IMR-90 (cell line): ENCODE data around the gene NDNF. TPM values are rescaled to one million over a fixed set of nuclear protein-coding genes. Genes with fewer than 3 reads are reported as not detected.

Experiments
- ATAC-seq: fragments of 200-7000 bp; cut with Tn5 transposase; 2 replicates; pipeline ENCODE4 v1.9.1; 2020; ENCODE audit warnings: low read depth, mild to moderate bottlenecking, moderate library complexity
- BruUV-seq: library from RNA; stranded (reverse); fragments of 400-500 nt; replicated peaks from 2 replicates; lab custom pipeline; 2021; lab: Mats Ljungman, UMichigan
- CTCF ChIA-PET: fragments of 300-600 bp; formaldehyde crosslinking; extraction: SDS; loops from one replicate; lab custom pipeline; 2021; ENCODE audit warnings: antibody characterized with exemption; lab: Yijun Ruan, JAX
- POLR2A ChIA-PET: fragments of 300-600 bp; sonication (Branson Sonifier 250); formaldehyde crosslinking; loops from one replicate; lab custom pipeline; 2022; ENCODE audit warnings: antibody characterized with exemption; ENCODE audit not compliant: unreplicated experiment; lab: Charles Lee
- DNase-seq: peaks from one replicate; pipeline ENCODE4 v3.0.0; 2013
- H2AFZ ChIP-seq: replicated peaks from 2 replicates; pipeline ENCODE3; 2013; ENCODE audit warnings: low read length, mild to moderate bottlenecking; ENCODE audit not compliant: poor library complexity
- H2AK5ac ChIP-seq: 2 replicates; pipeline ENCODE4 v1.6.1; 2013; ENCODE audit warnings: low read depth, low read length, inconsistent platforms
- H2AK9ac ChIP-seq: replicated peaks from 2 replicates; pipeline ENCODE3; 2013; ENCODE audit warnings: mild to moderate bottlenecking, low read depth, low read length, moderate library complexity; ENCODE audit not compliant: poor library complexity
- H2BK120ac ChIP-seq: 2 replicates; pipeline ENCODE4 v1.6.1; 2013; ENCODE audit warnings: low read depth, low read length, inconsistent platforms
- H2BK15ac ChIP-seq: 3 replicates; pipeline ENCODE4 v1.6.1; 2013; ENCODE audit warnings: low read depth, low read length, inconsistent platforms
- H2BK20ac ChIP-seq: 2 replicates; pipeline ENCODE4 v1.6.1; 2013; ENCODE audit warnings: low read depth, mild to moderate bottlenecking, inconsistent platforms, low read length, moderate library complexity
- H2BK5ac ChIP-seq: 2 replicates; pipeline ENCODE4 v1.6.1; 2013; ENCODE audit warnings: mild to moderate bottlenecking, low read depth, low read length, inconsistent platforms; ENCODE audit not compliant: poor library complexity, severe bottlenecking
- H3K14ac ChIP-seq: replicated peaks from 2 replicates; pipeline ENCODE4 v1.6.1; 2013; ENCODE audit warnings: low read depth, low read length, inconsistent platforms
- H3K18ac ChIP-seq: 2 replicates; pipeline ENCODE4 v1.6.1; 2013; ENCODE audit warnings: low read depth, low read length, control low read depth
- H3K23ac ChIP-seq: 2 replicates; pipeline ENCODE4 v1.6.1; 2013; ENCODE audit warnings: low read depth, low read length, inconsistent platforms
- H3K27ac ChIP-seq: 2 replicates; pipeline ENCODE4 v1.5.1; 2013; ENCODE audit warnings: mild to moderate bottlenecking, control low read depth, low read length; ENCODE audit not compliant: insufficient read depth
- H3K27me3 ChIP-seq: 2 replicates; pipeline ENCODE4 v1.6.1; 2013; ENCODE audit warnings: low read length; ENCODE audit not compliant: control insufficient read depth, insufficient read depth
- H3K36me3 ChIP-seq: 2 replicates; pipeline ENCODE4 v1.6.1; 2013; ENCODE audit warnings: low read length, mixed read lengths; ENCODE audit not compliant: control insufficient read depth, insufficient read depth
- H3K4ac ChIP-seq: 2 replicates; pipeline ENCODE4 v1.6.1; 2013; ENCODE audit warnings: low read depth, low read length, inconsistent platforms
- H3K4me1 ChIP-seq: 2 replicates; pipeline ENCODE4 v1.6.1; 2013; ENCODE audit warnings: low read length, mixed read lengths; ENCODE audit not compliant: control insufficient read depth, insufficient read depth
- H3K4me2 ChIP-seq: 2 replicates; pipeline ENCODE4 v1.6.1; 2013; ENCODE audit warnings: low read depth, mild to moderate bottlenecking, control low read depth, low read length, moderate library complexity
- H3K4me3 ChIP-seq: 2 replicates; pipeline ENCODE4 v1.5.1; 2013; ENCODE audit warnings: low read depth, mild to moderate bottlenecking, control low read depth, low read length, moderate library complexity; ENCODE audit not compliant: insufficient read depth
- H3K56ac ChIP-seq: 2 replicates; pipeline ENCODE4 v1.6.1; 2013; ENCODE audit warnings: low read length, inconsistent platforms; ENCODE audit not compliant: insufficient read depth; ENCODE audit errors: extremely low read depth
- H3K79me1 ChIP-seq, 2 experiments: 2 replicates each; pipeline ENCODE4 v1.6.1; 2013; ENCODE audit warnings: low read length in 2 of 2, inconsistent platforms in 1 of 2, low read depth in 1 of 2
- H3K9ac ChIP-seq: 2 replicates; pipeline ENCODE4 v1.6.1; 2013; ENCODE audit warnings: low read depth, low read length, control low read depth
- H3K9me1 ChIP-seq: 2 replicates; pipeline ENCODE4 v1.6.1; 2013; ENCODE audit warnings: low read length, inconsistent platforms; ENCODE audit not compliant: insufficient read depth
- H3K9me3 ChIP-seq: 2 replicates; pipeline ENCODE4 v1.6.1; 2013; ENCODE audit warnings: low read length; ENCODE audit not compliant: control insufficient read depth, insufficient read depth
- H4K20me1 ChIP-seq: 2 replicates; pipeline ENCODE4 v1.6.1; 2013; ENCODE audit warnings: low read length, inconsistent platforms; ENCODE audit not compliant: insufficient read depth
- H4K5ac ChIP-seq: 2 replicates; pipeline ENCODE4 v1.6.1; 2013; ENCODE audit warnings: mild to moderate bottlenecking, low read depth, low read length, control low read depth
- H4K8ac ChIP-seq, 2 experiments: 2 replicates each; pipeline ENCODE4 v1.6.1; 2013; ENCODE audit warnings: low read depth in 2 of 2, low read length in 2 of 2, control low read depth in 1 of 2, inconsistent platforms in 1 of 2
- H4K91ac ChIP-seq: 2 replicates; pipeline ENCODE4 v1.6.1; 2013; ENCODE audit warnings: low read depth, low read length, inconsistent platforms; ENCODE audit not compliant: insufficient read depth
- CEBPB ChIP-seq: IDR thresholded peaks from 2 replicates; pipeline ENCODE4 v1.6.1; 2012; ENCODE audit warnings: low read depth, low read length, improper control_type of control experiment
- ELK1 ChIP-seq: fragments of 150-350 bp; IDR thresholded peaks from 2 replicates; pipeline ENCODE4 v1.6.1; 2016; ENCODE audit warnings: low read depth, mild to moderate bottlenecking, low read length, moderate library complexity, borderline replicate concordance
- MAZ ChIP-seq: IDR thresholded peaks from 2 replicates; pipeline ENCODE4 v1.6.1; 2012; ENCODE audit warnings: low read depth, mild to moderate bottlenecking, low read length, improper control_type of control experiment, moderate library complexity, borderline replicate concordance
- MXI1 ChIP-seq: IDR thresholded peaks from 2 replicates; pipeline ENCODE4 v1.6.1; 2012; ENCODE audit warnings: low read depth, mild to moderate bottlenecking, low read length, moderate library complexity, borderline replicate concordance
- dilution Hi-C: fragments of 300-500 bp; cut with HindIII; formaldehyde crosslinking; loops from one replicate; pipeline ENCODE4 v1.14.3; 2018; ENCODE audit warnings: low sequenced_read_pairs; ENCODE audit not compliant: unreplicated experiment
- in situ Hi-C: fragments of 300-500 bp; cut with MboI; formaldehyde crosslinking; loops from 3 replicates; pipeline ENCODE4 v1.14.3; 2019; ENCODE audit warnings: low sequenced_read_pairs, inconsistent platforms, mixed read lengths
- intact Hi-C: fragments of 100-400 bp; cut with micrococcal nuclease; formaldehyde crosslinking; loops from 2 replicates; pipeline ENCODE4 v1.10.0; 2022
- polyA plus RNA-seq, 3 experiments: library from polyadenylated mRNA; depleted of rRNA; stranded (reverse); fragments of >200 nt; gene quantifications; 2 replicates each; pipeline ENCODE4 v1.2.3, GENCODE V29; 2012; ENCODE audit warnings: low replicate concordance in 1 of 3
- total RNA-seq: library from RNA; depleted of rRNA; stranded (reverse); fragments of >200 nt; gene quantifications from 2 replicates; pipeline ENCODE4 v1.2.3, GENCODE V29; 2012

Gene NDNF
- total and polyA plus RNA-seq, 2 of the 4 experiments (the other 2 are of a cell fraction) = under 0.01 TPM; not detected in 1

- no peaks in the 10 kb centered on the region for H3K9me3 ChIP-seq
- no TSS peak for BruUV-seq
- H3K4me3 ChIP-seq = no peak overlapping the region
- no peak overlapping the region for H3K14ac ChIP-seq
- H3K9me1 ChIP-seq = no peaks in the 10 kb centered on the region
- no peak for ATAC-seq
- no peak overlapping the region for H3K18ac ChIP-seq
- H3K4me1 ChIP-seq = no peaks in the 10 kb centered on the region
- no peak overlapping the region for H3K4ac ChIP-seq
- no peaks in the 10 kb centered on the region for H3K36me3 ChIP-seq
- no peaks in the 10 kb centered on the region for H3K79me1 ChIP-seq
- no peak overlapping the region for H2BK15ac ChIP-seq
- intact Hi-C loops (no loop called here), in situ Hi-C loops (no loop called here), dilution Hi-C loops (no loop called here)
- H4K5ac ChIP-seq = no peak overlapping the region
- no peaks in the 10 kb centered on the region for H4K20me1 ChIP-seq
- ChIA-PET POLR2A (no interaction called here), CTCF (no interaction called here)
- H2BK120ac ChIP-seq = no peak overlapping the region
- H3K27me3 ChIP-seq = no peaks in the 10 kb centered on the region
- H3K9ac ChIP-seq = no peak overlapping the region
- H3K56ac ChIP-seq = no peak overlapping the region
- no peak overlapping the region for H3K4me2 ChIP-seq
- H2BK5ac ChIP-seq = no peak overlapping the region
- no peak overlapping the region for H2AK9ac ChIP-seq
- H4K8ac ChIP-seq = no peak overlapping the region
- H4K91ac ChIP-seq = no peak overlapping the region
- TF ChIP-seq CEBPB (no peak), MAZ (no peak), MXI1 (no peak), ELK1 (no peak)
- no peak overlapping the region for H2AK5ac ChIP-seq
- no peak overlapping the region for H3K27ac ChIP-seq
- H3K23ac ChIP-seq = no peak overlapping the region
- DNase-seq = no peak
- no peak overlapping the region for H2AFZ ChIP-seq
- H2BK20ac ChIP-seq = no peak overlapping the region
Observed at GRCh38 chr4:121030131-121030530, 42.2 kb downstream of the NDNF start.
